ENCODE measurements around the gene DMD. TPM values are rescaled to one million over a fixed set of nuclear protein-coding genes. Genes with fewer than 3 reads are reported as not detected.

The DMD gene
- total RNA-seq, 1 donor from 2014 or later = 22.2 TPM

DNA sequence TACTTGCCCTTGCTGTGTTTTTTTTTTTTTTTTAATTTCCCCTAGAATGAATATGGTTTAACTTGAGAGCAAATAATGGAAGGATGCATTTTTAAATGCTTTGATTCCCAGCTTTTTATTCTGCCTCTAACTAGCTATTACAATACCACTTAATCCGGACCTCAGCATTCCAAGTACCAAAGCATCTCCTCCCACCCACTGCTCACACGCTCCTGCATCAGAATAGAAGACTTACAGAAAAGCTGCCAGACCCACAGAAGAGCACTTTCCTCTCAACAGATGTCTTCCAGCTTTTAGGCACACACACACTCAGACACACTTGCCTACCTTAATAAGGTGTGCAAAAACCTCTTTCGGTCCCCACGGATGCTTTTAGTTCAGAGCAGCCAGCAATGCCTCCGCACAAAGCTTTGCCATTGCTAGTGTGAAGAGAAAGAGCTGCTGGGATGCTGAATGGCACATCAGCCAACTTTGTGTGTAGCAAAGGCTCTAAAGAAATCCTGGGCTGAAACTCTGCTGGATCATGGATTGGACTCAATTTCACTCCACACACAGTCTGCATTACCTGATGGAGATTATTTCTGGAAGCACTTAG is 1056.2 kb downstream of the DMD start:
- no peak for DNase-seq (ENCODE audit: low read depth)
- no peak overlapping the region for H3K9ac ChIP-seq (ENCODE audit: low read length)
- H3K27ac Mint-ChIP-seq (ENCODE audit: unreplicated experiment) = no peak overlapping the region
- no peak overlapping the region for H3K4me2 ChIP-seq (ENCODE audit: low read length)
- no peaks in the 10 kb centered on the region for H3K9me3 ChIP-seq (ENCODE audit: insufficient read depth, low read depth, low read length)
- TF ChIP-seq, protein P1, sequence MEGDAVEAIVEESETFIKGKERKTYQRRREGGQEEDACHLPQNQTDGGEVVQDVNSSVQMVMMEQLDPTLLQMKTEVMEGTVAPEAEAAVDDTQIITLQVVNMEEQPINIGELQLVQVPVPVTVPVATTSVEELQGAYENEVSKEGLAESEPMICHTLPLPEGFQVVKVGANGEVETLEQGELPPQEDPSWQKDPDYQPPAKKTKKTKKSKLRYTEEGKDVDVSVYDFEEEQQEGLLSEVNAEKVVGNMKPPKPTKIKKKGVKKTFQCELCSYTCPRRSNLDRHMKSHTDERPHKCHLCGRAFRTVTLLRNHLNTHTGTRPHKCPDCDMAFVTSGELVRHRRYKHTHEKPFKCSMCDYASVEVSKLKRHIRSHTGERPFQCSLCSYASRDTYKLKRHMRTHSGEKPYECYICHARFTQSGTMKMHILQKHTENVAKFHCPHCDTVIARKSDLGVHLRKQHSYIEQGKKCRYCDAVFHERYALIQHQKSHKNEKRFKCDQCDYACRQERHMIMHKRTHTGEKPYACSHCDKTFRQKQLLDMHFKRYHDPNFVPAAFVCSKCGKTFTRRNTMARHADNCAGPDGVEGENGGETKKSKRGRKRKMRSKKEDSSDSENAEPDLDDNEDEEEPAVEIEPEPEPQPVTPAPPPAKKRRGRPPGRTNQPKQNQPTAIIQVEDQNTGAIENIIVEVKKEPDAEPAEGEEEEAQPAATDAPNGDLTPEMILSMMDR (IDR thresholded peaks at IDR 0.05; ENCODE audit: insufficient read depth, low read depth, low read length) = no peak
- no peak for TF ChIP-seq EZH2 (IDR thresholded peaks at IDR 0.05; ENCODE audit: insufficient read depth, low read length)
- no peaks in the 10 kb centered on the region for H3K27me3 Mint-ChIP-seq (ENCODE audit: low read depth, unreplicated experiment)
- no peaks in the 10 kb centered on the region for H3K36me3 Mint-ChIP-seq (ENCODE audit: low read depth, unreplicated experiment)
- H3K27ac ChIP-seq (ENCODE audit: low read depth, low read length) = no peak overlapping the region
- no peak overlapping the region for H2AFZ ChIP-seq (ENCODE audit: low read depth, low read length)
- H3K36me3 ChIP-seq (ENCODE audit: insufficient read depth, low read length) = no peaks in the 10 kb centered on the region
- FAIRE-seq = no peak
- H3K9me3 Mint-ChIP-seq (ENCODE audit: unreplicated experiment) = no peaks in the 10 kb centered on the region
- no peaks in the 10 kb centered on the region for H3K79me2 ChIP-seq (ENCODE audit: insufficient read depth, low read length)
- H3K4me1 ChIP-seq (ENCODE audit: insufficient read depth, low read length) = no peaks in the 10 kb centered on the region
- no peaks in the 10 kb centered on the region for H3K27me3 ChIP-seq (ENCODE audit: insufficient read depth, low read length)
- no peaks in the 10 kb centered on the region for H4K20me1 ChIP-seq (ENCODE audit: insufficient read depth, low read length)
- no peak overlapping the region for H3K4me3 Mint-ChIP-seq (ENCODE audit: unreplicated experiment)
- H3K4me3 ChIP-seq (ENCODE audit: insufficient read depth, low read depth, low read length) = no peak overlapping the region
- no peaks in the 10 kb centered on the region for H3K4me1 Mint-ChIP-seq (ENCODE audit: low read depth, unreplicated experiment)

DNA sequence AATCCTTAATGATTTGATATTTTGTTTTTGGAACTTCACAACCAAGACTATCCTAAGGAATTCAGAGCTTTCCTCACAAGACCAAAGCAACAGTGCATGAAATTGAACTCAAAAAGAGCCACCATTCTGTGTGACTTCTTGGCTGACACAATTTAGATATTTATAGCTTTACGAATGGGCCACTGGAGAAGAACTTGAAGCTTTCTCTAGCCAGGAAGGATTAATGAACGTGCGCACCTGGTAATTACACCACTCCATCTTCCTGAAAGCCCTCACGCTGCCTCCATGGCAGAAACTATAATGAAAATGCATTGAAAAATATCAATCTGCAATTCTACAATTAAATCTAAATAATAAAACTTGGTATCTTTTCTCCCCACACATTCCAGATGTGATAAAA is 1057.8 kb downstream of the DMD start:
- H3K36me3 ChIP-seq (ENCODE audit: insufficient read depth, low read length) = no peaks in the 10 kb centered on the region
- H2AFZ ChIP-seq (ENCODE audit: low read depth, low read length) = no peak overlapping the region
- H3K27ac Mint-ChIP-seq (ENCODE audit: unreplicated experiment) = no peak overlapping the region
- H3K9me3 Mint-ChIP-seq (ENCODE audit: unreplicated experiment) = no peaks in the 10 kb centered on the region
- no peak overlapping the region for H3K4me3 ChIP-seq (ENCODE audit: insufficient read depth, low read depth, low read length)
- FAIRE-seq (no peak), DNase-seq (ENCODE audit: low read depth) (no peak)
- H3K79me2 ChIP-seq (ENCODE audit: insufficient read depth, low read length) = no peaks in the 10 kb centered on the region
- no peaks in the 10 kb centered on the region for H3K36me3 Mint-ChIP-seq (ENCODE audit: low read depth, unreplicated experiment)
- H3K4me1 ChIP-seq (ENCODE audit: insufficient read depth, low read length) = no peaks in the 10 kb centered on the region
- H3K27me3 Mint-ChIP-seq (ENCODE audit: low read depth, unreplicated experiment) = no peaks in the 10 kb centered on the region
- H3K4me1 Mint-ChIP-seq (ENCODE audit: low read depth, unreplicated experiment) = no peaks in the 10 kb centered on the region
- no peaks in the 10 kb centered on the region for H4K20me1 ChIP-seq (ENCODE audit: insufficient read depth, low read length)
- H3K9me3 ChIP-seq (ENCODE audit: insufficient read depth, low read depth, low read length) = no peaks in the 10 kb centered on the region
- no peak overlapping the region for H3K9ac ChIP-seq (ENCODE audit: low read length)
- H3K27me3 ChIP-seq (ENCODE audit: insufficient read depth, low read length) = no peaks in the 10 kb centered on the region
- H3K4me3 Mint-ChIP-seq (ENCODE audit: unreplicated experiment) = no peak overlapping the region
- TF ChIP-seq EZH2 (IDR thresholded peaks at IDR 0.05; ENCODE audit: insufficient read depth, low read length) = no peak
- TF ChIP-seq, protein P1 (IDR thresholded peaks at IDR 0.05; ENCODE audit: insufficient read depth, low read depth, low read length) = no peak
- H3K4me2 ChIP-seq (ENCODE audit: low read length) = no peak overlapping the region
- no peak overlapping the region for H3K27ac ChIP-seq (ENCODE audit: low read depth, low read length)

DNA sequence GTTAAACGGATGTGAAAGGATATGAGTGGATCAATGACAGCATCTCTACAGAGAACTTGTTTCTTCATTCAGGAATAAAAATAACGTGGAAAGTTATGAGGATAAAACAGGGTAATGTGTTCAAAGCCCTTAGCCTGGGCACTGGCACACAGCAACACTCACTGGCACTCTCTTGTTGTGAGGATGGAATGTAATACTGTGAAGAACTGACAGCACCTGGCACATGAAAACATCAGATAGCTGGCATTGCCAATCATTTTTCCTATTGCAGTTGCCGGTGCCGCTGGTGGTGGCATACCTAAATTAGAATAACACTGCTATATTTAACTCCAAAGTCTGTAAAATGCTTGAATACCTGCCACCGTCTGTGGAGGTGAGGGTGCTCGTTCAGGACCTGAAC is 1061.2 kb downstream of the DMD start:
- H3K27me3 ChIP-seq (ENCODE audit: insufficient read depth, low read length) = no peaks in the 10 kb centered on the region
- H2AFZ ChIP-seq (ENCODE audit: low read depth, low read length) = no peak overlapping the region
- DNase-seq (ENCODE audit: low read depth) = no peak
- FAIRE-seq = peak; percentile 76
- Mint-ChIP-seq H3K27me3 (ENCODE audit: low read depth, unreplicated experiment) (no peaks in the 10 kb centered on the region), H3K36me3 (ENCODE audit: low read depth, unreplicated experiment) (no peaks in the 10 kb centered on the region), H3K27ac (ENCODE audit: unreplicated experiment) (no peak overlapping the region), H3K4me1 (ENCODE audit: low read depth, unreplicated experiment) (no peaks in the 10 kb centered on the region), H3K4me3 (ENCODE audit: unreplicated experiment) (no peak overlapping the region), H3K9me3 (ENCODE audit: unreplicated experiment) (no peaks in the 10 kb centered on the region)
- no peaks in the 10 kb centered on the region for H3K4me1 ChIP-seq (ENCODE audit: insufficient read depth, low read length)
- no peaks in the 10 kb centered on the region for H4K20me1 ChIP-seq (ENCODE audit: insufficient read depth, low read length)
- no peaks in the 10 kb centered on the region for H3K36me3 ChIP-seq (ENCODE audit: insufficient read depth, low read length)
- TF ChIP-seq, protein P1 (IDR thresholded peaks at IDR 0.05; ENCODE audit: insufficient read depth, low read depth, low read length) = no peak
- TF ChIP-seq EZH2 (IDR thresholded peaks at IDR 0.05; ENCODE audit: insufficient read depth, low read length) = no peak
- H3K9me3 ChIP-seq (ENCODE audit: insufficient read depth, low read depth, low read length) = no peaks in the 10 kb centered on the region
- no peak overlapping the region for H3K4me2 ChIP-seq (ENCODE audit: low read length)
- H3K27ac ChIP-seq (ENCODE audit: low read depth, low read length) = no peak overlapping the region
- H3K9ac ChIP-seq (ENCODE audit: low read length) = no peak overlapping the region
- H3K79me2 ChIP-seq (ENCODE audit: insufficient read depth, low read length) = no peaks in the 10 kb centered on the region
- H3K4me3 ChIP-seq (ENCODE audit: insufficient read depth, low read depth, low read length) = no peak overlapping the region

All from astrocyte (in vitro differentiated cells and primary cell).